ENCODE data around the gene L1TD1. TPM values are rescaled to one million over a fixed set of nuclear protein-coding genes. Genes with fewer than 3 reads are reported as not detected.
"Not testable (repeated sequence)": the region's sequence is repeated elsewhere in the genome, so short reads cannot be mapped to it uniquely, and the experiment has no call there.

Gene L1TD1
- total and polyA plus RNA-seq, 11 donors, result 0.12 to 0.29 (median 0.14) TPM; not detected in 8

DNA sequence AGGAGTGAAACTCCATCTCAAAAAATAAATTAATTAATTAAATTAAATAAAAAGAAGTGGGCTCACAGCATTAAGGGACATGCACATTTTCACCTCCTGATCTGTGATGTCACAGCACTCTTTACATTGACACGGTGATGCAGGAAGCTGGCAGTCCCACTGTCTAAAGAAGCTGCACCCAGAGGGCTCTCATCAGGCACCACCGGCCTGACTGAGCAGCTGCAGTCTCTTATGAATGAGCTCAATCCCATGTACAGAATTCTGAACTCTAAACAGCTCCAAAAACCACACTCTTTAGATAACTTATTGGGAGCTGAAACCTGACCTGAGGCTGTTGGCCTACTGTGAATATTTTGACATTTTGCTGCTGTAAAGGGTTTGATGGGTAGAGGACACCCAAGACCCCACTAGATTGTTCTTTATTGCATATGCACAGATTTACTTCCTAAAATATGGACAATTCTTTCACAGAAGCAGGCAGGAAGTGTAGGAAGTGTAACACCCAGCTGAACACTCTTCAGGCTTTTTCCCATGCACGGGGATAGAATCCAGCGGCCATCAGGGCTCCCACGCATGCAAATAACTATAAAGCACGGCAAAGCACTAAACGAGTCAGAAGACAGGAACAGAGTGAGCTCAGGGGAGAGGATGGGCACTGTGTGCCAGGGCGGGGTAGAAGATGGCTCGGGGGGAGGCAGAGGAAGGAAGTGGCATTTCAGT is 46.2 kb downstream of the L1TD1 start:
- Histone ChIP-seq H3K36me3 (no peaks in the 10 kb centered on the region), H3K4me3 (no peak overlapping the region), H3K27me3 (no peaks in the 10 kb centered on the region), H3K27ac (no peak overlapping the region), H3K9me3 (no peaks in the 10 kb centered on the region), H3K4me1 (peaks cover 0 to 12% (median 5%) of the 10 kb centered on the region in 12 donors)
- no peak for TF ChIP-seq POLR2A (IDR thresholded peaks at IDR 0.05)
- TF ChIP-seq, protein P1, sequence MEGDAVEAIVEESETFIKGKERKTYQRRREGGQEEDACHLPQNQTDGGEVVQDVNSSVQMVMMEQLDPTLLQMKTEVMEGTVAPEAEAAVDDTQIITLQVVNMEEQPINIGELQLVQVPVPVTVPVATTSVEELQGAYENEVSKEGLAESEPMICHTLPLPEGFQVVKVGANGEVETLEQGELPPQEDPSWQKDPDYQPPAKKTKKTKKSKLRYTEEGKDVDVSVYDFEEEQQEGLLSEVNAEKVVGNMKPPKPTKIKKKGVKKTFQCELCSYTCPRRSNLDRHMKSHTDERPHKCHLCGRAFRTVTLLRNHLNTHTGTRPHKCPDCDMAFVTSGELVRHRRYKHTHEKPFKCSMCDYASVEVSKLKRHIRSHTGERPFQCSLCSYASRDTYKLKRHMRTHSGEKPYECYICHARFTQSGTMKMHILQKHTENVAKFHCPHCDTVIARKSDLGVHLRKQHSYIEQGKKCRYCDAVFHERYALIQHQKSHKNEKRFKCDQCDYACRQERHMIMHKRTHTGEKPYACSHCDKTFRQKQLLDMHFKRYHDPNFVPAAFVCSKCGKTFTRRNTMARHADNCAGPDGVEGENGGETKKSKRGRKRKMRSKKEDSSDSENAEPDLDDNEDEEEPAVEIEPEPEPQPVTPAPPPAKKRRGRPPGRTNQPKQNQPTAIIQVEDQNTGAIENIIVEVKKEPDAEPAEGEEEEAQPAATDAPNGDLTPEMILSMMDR (IDR thresholded peaks at IDR 0.05), result no peak
- WGBS, 4 donors, result 54 to 66% (median 60%) methylated on average over 8 to 9 of the region's 9 CpGs
- DNase-seq (no peak), ATAC-seq (no peak)
- intact Hi-C loops (cut with DNase I), result no loop called here

DNA sequence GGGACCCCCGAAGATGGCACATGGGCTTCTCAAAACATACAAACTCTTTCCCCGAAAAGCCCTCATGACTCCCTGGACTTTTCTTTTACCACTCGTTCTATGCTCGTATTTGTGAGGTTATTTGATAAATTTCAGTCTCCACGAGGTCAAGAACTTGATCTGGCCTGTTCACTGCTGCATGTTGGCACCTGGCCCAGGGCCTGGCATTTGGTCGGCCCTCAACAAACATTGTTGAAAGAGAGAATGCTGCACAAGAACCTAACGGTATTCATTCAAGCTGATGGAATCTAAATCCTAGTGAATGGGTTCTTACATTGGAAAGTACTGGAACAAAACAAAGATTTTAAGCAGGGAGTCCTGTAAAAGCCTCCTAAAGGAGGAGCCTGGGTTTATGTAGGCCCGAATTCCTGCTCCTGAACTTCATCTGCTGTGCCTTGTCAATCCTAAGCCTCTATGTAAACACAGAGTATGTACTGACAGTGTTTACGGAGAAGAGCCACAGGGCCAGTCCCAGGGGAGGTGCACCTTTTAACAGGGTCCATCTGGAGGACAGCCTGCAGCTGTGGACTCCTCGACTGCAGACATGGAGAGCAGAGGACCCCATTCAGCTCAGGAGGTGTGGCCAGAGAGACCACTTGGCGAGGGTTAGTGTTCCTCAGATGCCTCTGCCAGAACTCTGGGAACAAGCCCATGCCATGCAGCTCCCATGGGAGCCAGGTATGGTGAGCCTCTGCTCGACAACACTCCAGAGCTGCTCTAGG is 46.9 kb downstream of the L1TD1 start:
- no peak for TF ChIP-seq POLR2A (IDR thresholded peaks at IDR 0.05)
- TF ChIP-seq, protein P1 (IDR thresholded peaks at IDR 0.05), result no peak
- Histone ChIP-seq H3K27ac (no peak overlapping the region), H3K4me3 (no peak overlapping the region), H3K9me3 (no peaks in the 10 kb centered on the region), H3K27me3 (no peaks in the 10 kb centered on the region), H3K36me3 (no peaks in the 10 kb centered on the region), H3K4me1 (peaks cover 0 to 12% (median 5%) of the 10 kb centered on the region in 12 donors)
- DNase-seq, result peak in 2 of 5 donors; percentile 21 to 44
- 44 to 53% (median 51%) methylated on average over 10 to 12 of the region's 12 CpGs for WGBS, 4 donors
- intact Hi-C loops (cut with DNase I), result no loop called here
- ATAC-seq, result peak in 1 of 4 donors; percentile 54

DNA sequence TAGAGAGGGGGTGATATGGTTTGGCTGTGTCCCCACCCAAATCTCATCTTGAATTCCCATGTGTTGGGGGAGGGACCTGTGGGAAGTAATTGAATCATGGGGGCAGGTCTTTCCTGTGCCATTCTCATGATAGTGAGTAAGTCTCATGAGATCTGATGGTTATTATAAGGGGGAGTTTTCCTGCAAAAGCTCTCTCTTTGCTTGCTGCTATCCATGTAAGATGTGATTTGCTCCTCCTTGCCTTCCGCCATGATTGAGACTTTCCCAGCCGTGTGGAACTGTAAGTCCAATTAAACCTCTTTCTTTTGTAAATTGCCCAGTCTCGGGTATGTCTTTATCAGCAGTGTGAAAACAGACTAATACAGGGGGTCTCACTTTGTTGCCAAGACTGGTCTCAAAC is 49.7 kb downstream of the L1TD1 start:
- intact Hi-C loops (cut with DNase I); H3K27me3 ChIP-seq; H3K9me3 ChIP-seq; H3K36me3 ChIP-seq; DNase-seq; H3K27ac ChIP-seq; ATAC-seq; H3K4me3 ChIP-seq: not testable (repeated sequence)
- 96 to 100% (median 97%) methylated on average over 3 of the region's 3 CpGs for WGBS, 4 donors
- H3K4me1 ChIP-seq, result peaks cover 0 to 12% (median 5%) of the 10 kb centered on the region in 12 donors

DNA sequence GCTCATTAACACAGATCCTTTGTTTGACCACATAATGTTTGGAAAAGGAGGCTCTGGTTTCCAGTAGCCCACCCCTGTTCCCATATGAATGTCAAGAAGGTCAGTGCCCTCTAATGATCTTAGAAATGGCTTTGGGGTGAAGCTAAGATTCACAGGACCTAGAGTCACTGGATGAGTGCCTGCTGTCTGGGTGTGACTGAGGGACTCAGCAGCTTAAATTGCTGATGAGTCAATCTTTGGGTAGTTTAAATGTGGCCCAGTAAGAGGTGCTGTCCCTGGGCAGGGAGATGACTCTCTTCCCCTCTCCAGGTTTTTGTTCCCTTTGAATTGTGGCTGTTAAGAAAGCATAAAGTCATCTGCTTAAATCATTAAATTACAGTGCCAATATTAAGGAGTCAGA is 50.6 kb downstream of the L1TD1 start:
- peaks cover 0 to 9% (median 0%) of the 10 kb centered on the region in 9 donors for H3K27me3 ChIP-seq
- no peak overlapping the region for H3K4me3 ChIP-seq
- peaks cover 0 to 12% (median 5%) of the 10 kb centered on the region in 12 donors for H3K4me1 ChIP-seq
- H3K9me3 ChIP-seq, result no peaks in the 10 kb centered on the region
- DNase-seq (no peak), ATAC-seq (no peak)
- no peaks in the 10 kb centered on the region for H3K36me3 ChIP-seq
- TF ChIP-seq POLR2A (IDR thresholded peaks at IDR 0.05), result no peak
- TF ChIP-seq, protein P1 (IDR thresholded peaks at IDR 0.05), result no peak
- no peak overlapping the region for H3K27ac ChIP-seq
- intact Hi-C loops (cut with DNase I), result no loop called here
